ENCODE results near the gene MACROD2.

The MACROD2 gene

GRCh38 chr20:14488756-14489479, 493.6 kb downstream of the MACROD2 start:
- no peak for DNase-seq

GRCh38 chr20:14489544-14489943, 494.2 kb downstream of the MACROD2 start:
- DNase-seq = no peak

GRCh38 chr20:14491436-14491835, 496.1 kb downstream of the MACROD2 start:
- no peak for DNase-seq

GRCh38 chr20:14493408-14493807, 498.1 kb downstream of the MACROD2 start:
- no peak for DNase-seq

GRCh38 chr20:14494355-14494754, 499.0 kb downstream of the MACROD2 start:
- no peak for DNase-seq

- no peak for DNase-seq
Measured at GRCh38 chr20:14495066-14495465, 499.8 kb downstream of the MACROD2 start.

- DNase-seq = no peak
Measured at GRCh38 chr20:14497004-14497403, 501.7 kb downstream of the MACROD2 start.

- no peak for DNase-seq
Measured at GRCh38 chr20:14498772-14499171, 503.5 kb downstream of the MACROD2 start.

- no peak for DNase-seq
Measured at GRCh38 chr20:14505476-14505875, 510.2 kb downstream of the MACROD2 start.

GRCh38 chr20:14507711-14508110, 512.4 kb downstream of the MACROD2 start:
- DNase-seq = no peak

- DNase-seq = no peak
Measured at GRCh38 chr20:14510341-14510740, 515.0 kb downstream of the MACROD2 start.

- no peak for DNase-seq
Measured at GRCh38 chr20:14512839-14513238, 517.5 kb downstream of the MACROD2 start.

GRCh38 chr20:14518648-14519047, 523.3 kb downstream of the MACROD2 start:
- DNase-seq = no peak

GRCh38 chr20:14521016-14521415, 525.7 kb downstream of the MACROD2 start:
- no peak for DNase-seq

GRCh38 chr20:14521436-14521835, 526.1 kb downstream of the MACROD2 start:
- DNase-seq = no peak

- no peak for DNase-seq
Measured at GRCh38 chr20:14522595-14522994, 527.3 kb downstream of the MACROD2 start.

GRCh38 chr20:14523090-14523489, 527.8 kb downstream of the MACROD2 start:
- DNase-seq = no peak

- DNase-seq = no peak
Measured at GRCh38 chr20:14525426-14525825, 530.1 kb downstream of the MACROD2 start.

GRCh38 chr20:14526891-14527290, 531.6 kb downstream of the MACROD2 start:
- no peak for DNase-seq

- no peak for DNase-seq
Measured at GRCh38 chr20:14531786-14532185, 536.5 kb downstream of the MACROD2 start.

GRCh38 chr20:14536738-14537137, 541.4 kb downstream of the MACROD2 start:
- DNase-seq = no peak

GRCh38 chr20:14538433-14538832, 543.1 kb downstream of the MACROD2 start:
- DNase-seq = no peak

- no peak for DNase-seq
Measured at GRCh38 chr20:14543040-14543439, 547.7 kb downstream of the MACROD2 start.

- DNase-seq = no peak
Measured at GRCh38 chr20:14544688-14545087, 549.4 kb downstream of the MACROD2 start.

GRCh38 chr20:14550655-14551054, 555.3 kb downstream of the MACROD2 start:
- no peak for DNase-seq
